ENCODE measurements around the gene PSMB2. TPM values are rescaled to one million over a fixed set of nuclear protein-coding genes. Genes with fewer than 3 reads are reported as not detected.

The PSMB2 gene
- total and polyA plus RNA-seq, 2 of the 8 experiments (the other 6 are each of a cell fraction or from before 2014, with no cell fraction given): 91.4 to 101 TPM

DNA sequence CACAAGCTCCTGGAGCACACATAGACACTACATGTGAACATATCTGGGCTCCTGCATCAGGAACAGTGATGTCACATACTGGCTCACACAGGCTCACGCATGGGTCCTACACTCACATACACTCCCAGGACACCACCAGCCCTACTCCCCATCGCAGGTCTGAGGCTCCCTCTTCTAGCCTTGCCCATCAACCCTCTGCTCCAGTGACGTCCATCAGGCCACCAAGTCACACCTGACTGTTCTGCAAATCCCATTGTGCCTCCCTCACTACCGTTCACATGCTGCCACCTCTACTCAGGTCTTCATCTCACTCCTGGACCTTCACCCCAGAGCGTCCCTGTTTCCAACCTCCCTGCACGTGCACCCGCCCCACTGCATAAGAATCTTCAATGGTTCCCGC, 50.1 kb downstream of the PSMB2 start:
- POLR2A ChIA-PET (ENCODE audit: partially characterized antibody): interaction anchor here (1.4 kb wide), 2 partner anchors 8 to 23 kb away, joined by 3 read pairs; no protein-coding TSS in a partner anchor
- CTCF ChIA-PET (ENCODE audit: partially characterized antibody): interaction anchor here (0.6 to 1.7 kb wide), 5 partner anchors 12 to 136 kb away, joined by 3 to 5 read pairs (median 3); no protein-coding TSS in a partner anchor
- Histone ChIP-seq H4K91ac (replicated peaks; ENCODE audit: insufficient read length, low read length) (no peak overlapping the region), H3K14ac (ENCODE audit: insufficient read length) (no peak overlapping the region), H3K4me1 (replicated peaks in 1 of 4; ENCODE audit: control insufficient read depth in 3 of 4, insufficient read depth in 4 of 4, low read length in 3 of 4) (peaks cover 0 to 8% (median 3%) of the 10 kb centered on the region in 4 experiments; a peak in 3 of 7 replicates), H3K56ac (replicated peaks; ENCODE audit: insufficient read length, low read depth, low read length) (no peak overlapping the region), H2BK12ac (ENCODE audit: low read depth, low read length) (no peak overlapping the region), H3K36me3 (ENCODE audit: control insufficient read depth in 2 of 4, insufficient read depth in 4 of 4, low read length in 3 of 4) (peaks cover 0 to 3% (median 0%) of the 10 kb centered on the region in 4 experiments; a peak in 1 of 8 replicates), H4K5ac (ENCODE audit: insufficient read length, low read depth, low read length) (no peak overlapping the region), H3K23ac (ENCODE audit: insufficient read length) (no peak overlapping the region), H4K20me1 (replicated peaks in 1 of 2; ENCODE audit: control insufficient read depth in 1 of 2, insufficient read depth in 2 of 2, low read length in 2 of 2) (peaks cover 0 to 15% of the 10 kb centered on the region in 2 experiments), H2BK15ac (ENCODE audit: low read length) (no peak overlapping the region), H2BK120ac (replicated peaks; ENCODE audit: low read depth, low read length) (no peak overlapping the region), H2AK5ac (ENCODE audit: low read depth, low read length) (no peak overlapping the region), H3K9ac (replicated peaks in 1 of 4; ENCODE audit: extremely low read depth in 1 of 4, low read depth in 3 of 4, low read length in 3 of 4) (no peak overlapping the region), H2BK20ac (ENCODE audit: low read length) (no peak overlapping the region), H3K4ac (replicated peaks; ENCODE audit: insufficient read length, low read depth, low read length) (no peak overlapping the region), H2BK5ac (ENCODE audit: low read depth, low read length) (no peak overlapping the region), H2AFZ (ENCODE audit: low read length) (no peak overlapping the region), H3K4me3 (ENCODE audit: extremely low read depth in 1 of 4, insufficient read depth in 2 of 4, low read depth in 3 of 4, low read length in 4 of 4) (no peak overlapping the region), H3K4me2 (ENCODE audit: insufficient read depth in 1 of 2, low read depth in 2 of 2, low read length in 2 of 2) (no peak overlapping the region), H3K79me1 (ENCODE audit: low read depth, low read length) (0 out of 2 replicates have a peak, but pooled peaks cover 2% of the 10 kb centered on the region), H3K27me3 (replicated peaks in 1 of 4; ENCODE audit: control insufficient read depth in 3 of 4, extremely low read depth in 1 of 4, insufficient read depth in 3 of 4, low read length in 3 of 4) (no peaks in the 10 kb centered on the region), H3K79me2 (ENCODE audit: control insufficient read depth in 1 of 2, insufficient read depth in 2 of 2, low read length in 2 of 2) (no peaks in the 10 kb centered on the region), H3K9me3 (ENCODE audit: insufficient read depth in 2 of 2, low read depth in 1 of 2, low read length in 1 of 2) (no peaks in the 10 kb centered on the region), H3K27ac (ENCODE audit: low read depth, low read length) (no peak overlapping the region), H3K18ac (ENCODE audit: extremely low read depth, low read length) (no peak overlapping the region), H4K8ac (ENCODE audit: extremely low read depth, insufficient read depth, low read length) (no peak overlapping the region), H3K23me2 (ENCODE audit: low read depth, low read length) (no peaks in the 10 kb centered on the region; the same call in 1 of the 2 replicates)
- FAIRE-seq: no peak
- no peak for DNase-seq (ENCODE audit: low read depth in 1 of 2, low spot score in 2 of 2)
- 94% methylated on average over 8 of the region's 8 CpGs; no CpG with 5 or more reads in 1 of the 2 experiments for WGBS, 2 experiments (ENCODE audit: extremely low coverage in 1 of 2, insufficient coverage in 1 of 2, insufficient read length in 1 of 2, insufficient replicate concordance in 2 of 2, low coverage in 1 of 2, low lambda C conversion rate in 2 of 2, missing lambda C conversion rate in 1 of 2)
- TF ChIP-seq CBX8 (IDR thresholded peaks at IDR 0.05; ENCODE audit: borderline replicate concordance, low read depth, low read length): no peak
- no peak for TF ChIP-seq POLR2A (IDR thresholded peaks at IDR 0.05; ENCODE audit: control extremely low read depth in 1 of 2, low read depth in 2 of 2, low read length in 2 of 2)
- no peak for TF ChIP-seq BCL11A (IDR thresholded peaks at IDR 0.05; ENCODE audit: low read depth in 2 of 2, low read length in 2 of 2)
- TF ChIP-seq TAF1 (IDR thresholded peaks at IDR 0.05; ENCODE audit: low read depth, low read length): no peak
- no peak for TF ChIP-seq ZNF274 (IDR thresholded peaks at IDR 0.05; ENCODE audit: borderline replicate concordance, extremely low read depth, low read length)
- TF ChIP-seq RXRA (IDR thresholded peaks at IDR 0.05; ENCODE audit: insufficient read depth, low read depth, low read length): no peak
- no peak for TF ChIP-seq EP300 (IDR thresholded peaks at IDR 0.05; ENCODE audit: borderline replicate concordance in 1 of 2, low read depth in 2 of 2, low read length in 2 of 2)
- no peak for TF ChIP-seq KDM5A (IDR thresholded peaks at IDR 0.05; ENCODE audit: low read length)
- no peak for TF ChIP-seq RNF2 (IDR thresholded peaks at IDR 0.05; ENCODE audit: borderline replicate concordance, low read depth, low read length, missing control alignments, poor library complexity, severe bottlenecking)
- no peak for TF ChIP-seq KDM4A (IDR thresholded peaks at IDR 0.05; ENCODE audit: low read depth, low read length, severe bottlenecking)
- TF ChIP-seq SP2 (IDR thresholded peaks at IDR 0.05; ENCODE audit: low read length): no peak
- no peak for TF ChIP-seq POU5F1 (IDR thresholded peaks at IDR 0.05; ENCODE audit: low read depth, low read length)
- TF ChIP-seq CTBP2 (IDR thresholded peaks at IDR 0.05; ENCODE audit: borderline replicate concordance, insufficient read depth, insufficient read length, low read length): no peak
- no peak for TF ChIP-seq SP1 (IDR thresholded peaks at IDR 0.05; ENCODE audit: low read depth, low read length)

Data from H1 (cell line).